Astrocyte of the spinal cord (primary cell): ENCODE data around the gene ZNF592.

ENCODE experiments used
- DNase-seq: peaks from one replicate; pipeline ENCODE4 v3.0.0; 2011; ENCODE audit warnings: low read depth, low spot score
- H3K4me3 ChIP-seq: 2 replicates; pipeline ENCODE4 v1.5.1; 2011; ENCODE audit warnings: low read depth, mild to moderate bottlenecking, low read length, moderate library complexity
- in situ Hi-C: cut with HindIII; loops from 2 replicates; pipeline ENCODE4 v1.10.0; 2017; ENCODE audit warnings: low sequenced_read_pairs
- TF ChIP-seq, protein P1 (sequence below): IDR thresholded peaks from 2 replicates; pipeline ENCODE4 v1.5.1; 2012; ENCODE audit warnings: low read depth, mild to moderate bottlenecking, low read length, inconsistent platforms

The ZNF592 gene

DNA sequence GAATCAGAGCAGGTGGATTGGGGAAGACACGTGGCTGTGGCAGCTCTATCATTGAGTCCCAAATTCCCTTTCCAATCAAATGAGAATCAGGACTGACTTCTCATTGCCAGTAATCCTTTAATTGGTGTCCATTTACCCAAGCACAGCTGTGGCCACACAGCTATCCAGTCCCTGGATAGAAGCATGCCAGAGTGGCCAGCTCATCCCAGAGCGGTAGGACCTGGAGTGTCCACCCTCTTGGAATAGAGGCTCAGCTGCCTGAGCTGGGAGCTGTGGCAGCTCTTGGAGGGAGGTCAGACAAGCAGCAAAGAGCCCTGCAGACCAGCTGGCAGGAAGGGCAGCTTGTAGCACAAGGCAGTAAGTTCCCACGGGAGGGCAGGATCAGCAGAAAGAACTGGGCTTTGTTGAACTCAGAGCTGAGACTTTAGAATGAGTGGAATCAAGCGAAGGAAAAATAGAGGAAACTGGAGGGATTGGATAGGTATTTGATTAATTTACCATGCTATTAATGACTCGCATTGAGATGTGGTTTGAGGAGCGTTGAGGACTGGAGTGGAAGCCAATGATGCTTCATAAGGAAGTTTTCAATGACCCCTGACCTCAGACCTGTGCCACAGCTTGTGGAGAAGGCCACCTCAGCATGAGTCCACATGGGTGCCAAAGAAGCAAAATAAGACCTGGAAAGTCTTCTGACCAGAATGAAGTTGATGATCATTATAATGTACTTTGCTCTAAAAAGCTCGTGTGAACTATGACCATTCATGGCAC lies 61.9 kb downstream of the ZNF592 start:
- H3K4me3 ChIP-seq, result no peak overlapping the region
- TF ChIP-seq, protein P1, sequence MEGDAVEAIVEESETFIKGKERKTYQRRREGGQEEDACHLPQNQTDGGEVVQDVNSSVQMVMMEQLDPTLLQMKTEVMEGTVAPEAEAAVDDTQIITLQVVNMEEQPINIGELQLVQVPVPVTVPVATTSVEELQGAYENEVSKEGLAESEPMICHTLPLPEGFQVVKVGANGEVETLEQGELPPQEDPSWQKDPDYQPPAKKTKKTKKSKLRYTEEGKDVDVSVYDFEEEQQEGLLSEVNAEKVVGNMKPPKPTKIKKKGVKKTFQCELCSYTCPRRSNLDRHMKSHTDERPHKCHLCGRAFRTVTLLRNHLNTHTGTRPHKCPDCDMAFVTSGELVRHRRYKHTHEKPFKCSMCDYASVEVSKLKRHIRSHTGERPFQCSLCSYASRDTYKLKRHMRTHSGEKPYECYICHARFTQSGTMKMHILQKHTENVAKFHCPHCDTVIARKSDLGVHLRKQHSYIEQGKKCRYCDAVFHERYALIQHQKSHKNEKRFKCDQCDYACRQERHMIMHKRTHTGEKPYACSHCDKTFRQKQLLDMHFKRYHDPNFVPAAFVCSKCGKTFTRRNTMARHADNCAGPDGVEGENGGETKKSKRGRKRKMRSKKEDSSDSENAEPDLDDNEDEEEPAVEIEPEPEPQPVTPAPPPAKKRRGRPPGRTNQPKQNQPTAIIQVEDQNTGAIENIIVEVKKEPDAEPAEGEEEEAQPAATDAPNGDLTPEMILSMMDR, result no peak
- no peak for DNase-seq
- in situ Hi-C loops, result no loop called here

DNA sequence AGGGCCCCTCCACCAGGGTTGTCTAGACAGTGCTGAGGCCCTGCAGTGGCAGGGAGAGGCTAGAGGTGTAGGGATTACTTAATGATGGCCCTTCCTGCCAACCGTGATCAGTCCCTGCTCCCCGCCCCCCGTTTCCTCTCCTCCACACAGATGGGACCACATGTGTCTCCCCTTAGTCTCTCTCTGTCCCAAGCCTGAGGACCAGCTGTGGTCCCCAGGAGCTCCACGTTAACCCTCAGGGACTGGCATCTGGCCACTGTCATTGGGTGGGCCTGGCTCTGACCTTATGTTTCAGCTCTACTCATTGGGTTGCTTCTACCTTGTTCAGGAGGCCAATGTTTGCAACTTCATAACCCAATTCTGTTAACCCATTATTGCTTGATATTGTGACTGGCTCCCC lies 62.8 kb downstream of the ZNF592 start:
- DNase-seq, result no peak
- in situ Hi-C loops, result no loop called here
- no peak overlapping the region for H3K4me3 ChIP-seq
- TF ChIP-seq, protein P1, result no peak

DNA sequence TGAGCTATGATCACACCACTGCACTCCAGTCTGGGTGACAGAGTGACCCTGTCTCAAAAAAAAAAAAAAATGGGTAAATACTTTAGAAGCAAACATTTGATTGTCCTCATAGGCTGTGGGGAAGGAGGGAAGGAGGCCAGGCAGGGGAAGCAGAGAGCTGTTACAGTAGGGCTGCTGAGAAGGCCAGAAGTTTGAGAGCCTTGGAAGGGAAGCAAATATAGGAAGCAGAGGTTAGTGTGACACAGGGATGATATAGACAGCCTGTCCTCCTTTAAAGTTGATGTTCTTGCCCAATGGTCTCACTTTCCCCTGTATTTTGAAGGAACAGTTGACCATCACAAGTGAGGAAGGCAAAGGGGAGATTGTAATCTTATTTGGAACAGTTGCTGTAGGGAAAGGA lies 63.4 kb downstream of the ZNF592 start:
- TF ChIP-seq, protein P1, result no peak

DNA sequence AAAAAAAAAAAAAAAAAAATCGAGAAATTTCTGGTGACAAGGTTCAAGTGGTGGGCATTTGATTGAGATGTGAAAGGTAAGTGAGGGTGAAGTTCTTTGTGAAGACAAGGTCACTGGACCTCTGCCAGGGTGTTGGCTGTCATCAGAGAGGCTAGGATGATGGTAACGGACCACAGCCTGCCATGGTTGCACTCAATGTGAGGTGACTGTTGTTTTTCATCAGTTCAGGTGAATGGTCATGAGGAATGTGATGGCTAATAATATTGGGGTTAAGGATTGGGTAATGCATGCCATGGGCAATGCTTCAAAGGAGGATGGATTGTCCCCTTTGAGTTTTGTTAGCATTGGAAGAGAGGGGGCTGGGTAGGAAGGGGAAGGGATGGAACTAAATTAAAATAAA lies 64.5 kb downstream of the ZNF592 start:
- in situ Hi-C loops, result no loop called here
- TF ChIP-seq, protein P1, result no peak

More for the DNA sequence above, 63.4 kb downstream of the ZNF592 start:
- in situ Hi-C loops, result no loop called here
- no peak for DNase-seq
- no peak overlapping the region for H3K4me3 ChIP-seq

DNA sequence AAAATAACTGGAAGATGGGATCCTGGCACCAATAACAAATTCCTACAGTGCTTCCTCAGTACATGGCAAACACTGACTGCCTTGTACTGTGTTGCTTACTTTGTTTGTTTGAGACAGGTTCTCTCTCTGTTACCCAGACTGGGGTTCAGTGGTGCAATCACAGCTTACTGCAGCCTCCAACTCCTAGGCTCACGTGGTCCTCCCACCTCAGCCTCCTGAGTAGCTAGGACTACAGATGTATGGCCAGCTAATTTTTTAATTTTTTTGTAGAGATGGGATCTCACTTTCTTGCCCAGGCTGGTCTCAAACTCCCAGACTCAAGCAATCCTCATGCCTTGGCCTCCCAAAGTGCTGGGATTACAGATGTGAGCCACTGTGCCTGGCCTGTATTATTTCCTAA lies 65.0 kb downstream of the ZNF592 start:
- in situ Hi-C loops, result no loop called here
- no peak for DNase-seq
- no peak overlapping the region for H3K4me3 ChIP-seq
- TF ChIP-seq, protein P1, result no peak

More for the DNA sequence above, 64.5 kb downstream of the ZNF592 start:
- DNase-seq, result no peak
- no peak overlapping the region for H3K4me3 ChIP-seq

DNA sequence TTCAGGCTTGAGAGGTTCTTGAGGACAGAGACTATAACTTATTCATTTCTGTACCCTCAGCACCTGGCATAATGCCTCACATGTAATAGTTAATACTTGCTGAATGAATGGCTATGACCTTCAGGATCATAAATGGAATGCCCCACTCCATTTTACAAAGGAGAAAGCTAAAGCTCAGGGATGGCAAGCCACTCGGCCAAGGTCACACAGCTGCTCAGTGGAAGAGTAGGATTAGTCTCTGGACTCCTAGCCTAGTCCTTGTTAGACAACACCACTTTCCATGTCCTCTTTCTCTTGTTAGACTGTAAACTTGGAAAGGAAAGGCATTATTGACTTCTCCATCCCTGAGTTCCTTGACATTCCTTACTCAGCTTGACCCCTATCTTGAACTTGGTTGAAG lies 65.5 kb downstream of the ZNF592 start:
- no peak overlapping the region for H3K4me3 ChIP-seq
- TF ChIP-seq, protein P1, result no peak
- in situ Hi-C loops, result no loop called here
- no peak for DNase-seq

DNA sequence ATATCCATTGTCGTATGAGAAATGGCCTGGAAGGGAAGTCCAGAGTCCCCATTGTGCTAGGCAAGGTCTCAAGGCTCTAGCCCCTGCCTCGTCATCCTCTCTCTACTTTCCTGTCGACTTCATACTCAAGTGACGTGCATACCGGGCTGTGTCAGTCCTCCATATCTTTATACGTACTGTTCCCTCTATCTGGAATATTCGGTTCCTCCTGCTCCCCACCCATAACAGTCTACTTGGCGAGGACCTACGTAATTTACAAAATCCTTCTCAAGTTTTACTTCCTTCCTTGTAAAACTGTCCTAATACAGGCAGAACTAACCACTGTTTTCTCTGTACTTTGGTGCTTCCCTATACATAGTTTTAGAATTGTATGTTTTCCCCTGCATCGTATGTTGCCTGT lies 66.5 kb downstream of the ZNF592 start:
- no peak for DNase-seq
- TF ChIP-seq, protein P1, result no peak
- no peak overlapping the region for H3K4me3 ChIP-seq
- in situ Hi-C loops, result no loop called here
